ENCODE data around the gene KRT5. TPM values are rescaled to one million over a fixed set of nuclear protein-coding genes. Genes with fewer than 3 reads are reported as not detected.
A peak's percentile ranks its signal among the peaks of the same experiment; 100 is the strongest.

KRT5 gene
- polyA plus RNA-seq, 3 donors, result 0.04 TPM; not detected in 2

- no peak overlapping the region for H3K27ac ChIP-seq (ENCODE audit: low read depth in 1 of 2, low read length in 2 of 2)
- peaks cover 20% of the 10 kb centered on the region for H3K4me1 Mint-ChIP-seq
- peaks cover 10 to 18% (median 16%) of the 10 kb centered on the region in 3 donors for H3K27me3 Mint-ChIP-seq (ENCODE audit: low read depth in 3 of 3)
- no CpG with 5 or more reads among the region's 4 CpGs for WGBS (ENCODE audit: insufficient coverage)
- no peak overlapping the region for H3K9ac ChIP-seq (ENCODE audit: insufficient read depth, low read length, poor library complexity, severe bottlenecking)
- no peaks in the 10 kb centered on the region for H3K9me3 ChIP-seq (replicated peaks in 1 of 2; ENCODE audit: control insufficient read depth in 1 of 2, insufficient read depth in 1 of 2, low read length in 2 of 2)
- H4K20me1 ChIP-seq (ENCODE audit: insufficient read depth, low read length), result no peaks in the 10 kb centered on the region
- intact Hi-C loops (cut with micrococcal nuclease), result no loop called here
- peaks cover 9 to 18% of the 10 kb centered on the region in 2 donors for H3K4me1 ChIP-seq (ENCODE audit: control insufficient read depth in 1 of 2, insufficient read depth in 2 of 2, low read length in 2 of 2)
- H2AFZ ChIP-seq (ENCODE audit: insufficient read depth, low read depth, low read length, poor library complexity, severe bottlenecking), result no peak overlapping the region
- H3K36me3 ChIP-seq (replicated peaks in 1 of 2; ENCODE audit: control insufficient read depth in 1 of 2, insufficient read depth in 2 of 2, low read length in 2 of 2), result no peaks in the 10 kb centered on the region
- H3K27ac Mint-ChIP-seq, result no peak overlapping the region
- H3K79me2 ChIP-seq (ENCODE audit: insufficient read depth, low read length), result no peaks in the 10 kb centered on the region
- no peak overlapping the region for H3K4me3 ChIP-seq (replicated peaks in 1 of 3; ENCODE audit: low read depth in 2 of 3, low read length in 3 of 3)
- H3K27me3 ChIP-seq (ENCODE audit: control insufficient read depth in 2 of 2, insufficient read depth in 2 of 2, low read length in 2 of 2), result no peaks in the 10 kb centered on the region
- H3K4me2 ChIP-seq (replicated peaks; ENCODE audit: extremely low read depth, low read length, poor library complexity, severe bottlenecking), result peak overlapping the region; percentile 43
- peak overlapping the region in 1 of 2 donors; percentile 23 for H3K4me3 Mint-ChIP-seq
- no peaks in the 10 kb centered on the region for H3K36me3 Mint-ChIP-seq
- no peak for TF ChIP-seq CTCF (IDR thresholded peaks at IDR 0.05)
- H3K9me3 Mint-ChIP-seq, result no peaks in the 10 kb centered on the region
- no peak for DNase-seq
Measured at GRCh38 chr12:52494518-52494917, 25.7 kb downstream of the KRT5 start.

GRCh38 chr12:52494100-52494499, 26.1 kb downstream of the KRT5 start:
- peaks cover 10 to 18% (median 16%) of the 10 kb centered on the region in 3 donors for H3K27me3 Mint-ChIP-seq (ENCODE audit: low read depth in 3 of 3)

More at GRCh38 chr12:52494100-52494499, 26.1 kb downstream of the KRT5 start:
- Mint-ChIP-seq H3K9me3 (no peaks in the 10 kb centered on the region), H3K4me3 (peak overlapping the region in 1 of 2 donors; percentile 23), H3K27ac (no peak overlapping the region), H3K36me3 (no peaks in the 10 kb centered on the region), H3K4me1 (peaks cover 20% of the 10 kb centered on the region)
- no peaks in the 10 kb centered on the region for H3K27me3 ChIP-seq (ENCODE audit: control insufficient read depth in 2 of 2, insufficient read depth in 2 of 2, low read length in 2 of 2)
- H3K27ac ChIP-seq (ENCODE audit: low read depth in 1 of 2, low read length in 2 of 2), result no peak overlapping the region
- H3K9me3 ChIP-seq (replicated peaks in 1 of 2; ENCODE audit: control insufficient read depth in 1 of 2, insufficient read depth in 1 of 2, low read length in 2 of 2), result no peaks in the 10 kb centered on the region
- DNase-seq, result no peak
- H2AFZ ChIP-seq (ENCODE audit: insufficient read depth, low read depth, low read length, poor library complexity, severe bottlenecking), result no peak overlapping the region
- no peaks in the 10 kb centered on the region for H3K36me3 ChIP-seq (replicated peaks in 1 of 2; ENCODE audit: control insufficient read depth in 1 of 2, insufficient read depth in 2 of 2, low read length in 2 of 2)
- no peak overlapping the region for H3K9ac ChIP-seq (ENCODE audit: insufficient read depth, low read length, poor library complexity, severe bottlenecking)
- H3K79me2 ChIP-seq (ENCODE audit: insufficient read depth, low read length), result no peaks in the 10 kb centered on the region
- intact Hi-C loops (cut with micrococcal nuclease), result no loop called here
- WGBS (ENCODE audit: insufficient coverage), result no CpG with 5 or more reads among the region's 1 CpG
- TF ChIP-seq CTCF (IDR thresholded peaks at IDR 0.05), result no peak
- H3K4me3 ChIP-seq (replicated peaks in 1 of 3; ENCODE audit: low read depth in 2 of 3, low read length in 3 of 3), result no peak overlapping the region
- no peak overlapping the region for H3K4me2 ChIP-seq (replicated peaks; ENCODE audit: extremely low read depth, low read length, poor library complexity, severe bottlenecking)
- H3K4me1 ChIP-seq (ENCODE audit: control insufficient read depth in 1 of 2, insufficient read depth in 2 of 2, low read length in 2 of 2), result peaks cover 9 to 18% of the 10 kb centered on the region in 2 donors
- no peaks in the 10 kb centered on the region for H4K20me1 ChIP-seq (ENCODE audit: insufficient read depth, low read length)

Measured in CD14-positive monocyte (primary cell).